Measurements from ENCODE around the gene GSTM1.

DNA sequence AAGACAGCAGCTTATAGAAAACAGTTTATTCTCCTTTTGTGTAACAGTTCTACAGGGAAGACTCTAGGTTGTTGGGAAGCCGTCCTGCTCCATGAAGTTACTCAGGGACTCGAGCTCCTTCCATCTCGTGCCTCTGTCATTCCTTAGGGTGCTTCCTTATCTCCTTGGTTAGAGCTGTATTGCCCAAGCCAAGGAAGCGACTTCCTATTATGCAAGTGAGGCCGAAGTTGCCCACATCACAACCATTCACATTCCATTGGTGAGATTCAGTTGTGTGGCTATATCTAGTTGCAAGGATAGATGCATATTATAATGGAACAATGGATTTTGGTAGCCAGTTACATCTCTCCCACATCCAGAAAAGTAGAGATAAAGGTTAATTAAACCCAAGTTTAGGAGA lies 33.4 kb downstream of the GSTM1 start:
- TF ChIP-seq EZH2phosphoT487 (IDR thresholded peaks at IDR 0.05; ENCODE audit: borderline replicate concordance) (no peak), CTCF (conservative IDR thresholded peaks at IDR 0.05; ENCODE audit: low read length) (no peak)
